HCT116 (cell line): ENCODE results near the gene ATP1A4.

ENCODE experiments used
- CBX3 ChIP-seq: IDR thresholded peaks from 2 replicates; pipeline ENCODE4 v1.6.1; 2012; ENCODE audit warnings: low read depth
- EZH2 ChIP-seq: fragments of 200-600 bp; sonication (generic); IDR thresholded peaks from 2 replicates; pipeline ENCODE4 v1.6.1; 2017; ENCODE audit warnings: antibody characterized with exemption, mixed run types
- POLR2A ChIP-seq: IDR thresholded peaks from 2 replicates; pipeline ENCODE4 v1.7.0; 2011; ENCODE audit warnings: borderline replicate concordance; ENCODE audit not compliant: insufficient read depth, insufficient read length; ENCODE audit errors: extremely low read depth
- RAD21 ChIP-seq: IDR thresholded peaks from 2 replicates; pipeline ENCODE4 v1.6.1; 2012; ENCODE audit warnings: low read depth, mild to moderate bottlenecking
- YY1 ChIP-seq: IDR thresholded peaks from 2 replicates; pipeline ENCODE4 v1.6.1; 2011; ENCODE audit warnings: low read length, low read depth, moderate library complexity, mild to moderate bottlenecking; ENCODE audit not compliant: insufficient replicate concordance; ENCODE audit errors: extremely low read depth
- ZFX ChIP-seq: fragments of 450-650 bp; IDR thresholded peaks from 2 replicates; pipeline ENCODE4 v1.6.1; 2017
- TF ChIP-seq, protein P1 (sequence below), 3 experiments: fragments of 200-600 bp in 1 of 3; sonication (generic) in 1 of 3; IDR thresholded peaks in 2 of 3; conservative IDR thresholded peaks in 1 of 3; 2 replicates each; pipeline ENCODE4 v1.5.1; 2012 to 2017; ENCODE audit warnings: low read depth in 2 of 3, low read length in 2 of 3, antibody characterized with exemption in 1 of 3, borderline replicate concordance in 1 of 3, control low read depth in 1 of 3, mild to moderate bottlenecking in 1 of 3, mixed read lengths in 1 of 3, mixed run types in 1 of 3, moderate library complexity in 1 of 3; ENCODE audit not compliant: insufficient read depth in 1 of 3
- TF ChIP-seq, protein P2 (sequence below): IDR thresholded peaks from 2 replicates; pipeline ENCODE4 v1.6.1; 2012

DNA sequence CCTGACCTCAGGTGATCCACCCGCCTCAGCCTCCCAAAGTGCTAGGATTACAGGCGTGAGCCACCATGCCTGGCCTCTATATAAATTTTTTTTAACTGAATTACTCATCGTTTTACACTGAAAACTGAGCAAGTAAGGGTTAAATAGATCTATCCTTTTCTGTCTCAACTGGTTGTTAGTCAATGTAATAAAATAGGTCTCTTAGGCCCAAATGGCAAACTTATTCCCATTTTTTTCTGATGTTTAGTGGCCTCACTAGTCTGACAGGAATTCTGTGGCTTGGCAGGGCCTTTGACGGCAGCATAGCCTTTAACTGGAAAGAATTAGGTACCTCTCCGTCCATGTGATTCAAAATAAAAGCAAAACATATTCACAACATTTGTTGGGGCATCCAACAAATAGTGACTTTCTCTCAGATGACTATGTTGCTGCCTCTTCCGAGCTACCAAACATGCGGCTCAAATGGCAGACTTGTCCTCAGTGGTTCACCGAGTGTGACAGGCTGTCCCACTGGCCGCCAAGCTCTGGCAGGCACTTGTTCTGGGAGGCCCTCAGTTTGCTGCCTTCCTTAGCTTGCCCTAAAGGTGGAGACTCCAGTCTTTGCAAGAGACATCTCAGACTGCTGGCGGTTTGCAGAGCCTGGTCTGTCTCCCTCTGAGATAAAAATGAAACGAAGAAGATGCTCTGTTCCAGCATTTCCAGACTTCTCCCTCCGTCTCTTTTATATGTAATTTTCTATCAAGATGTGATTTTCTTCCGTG lies 17.4 kb downstream of the ATP1A4 start:
- TF ChIP-seq, protein P1, sequence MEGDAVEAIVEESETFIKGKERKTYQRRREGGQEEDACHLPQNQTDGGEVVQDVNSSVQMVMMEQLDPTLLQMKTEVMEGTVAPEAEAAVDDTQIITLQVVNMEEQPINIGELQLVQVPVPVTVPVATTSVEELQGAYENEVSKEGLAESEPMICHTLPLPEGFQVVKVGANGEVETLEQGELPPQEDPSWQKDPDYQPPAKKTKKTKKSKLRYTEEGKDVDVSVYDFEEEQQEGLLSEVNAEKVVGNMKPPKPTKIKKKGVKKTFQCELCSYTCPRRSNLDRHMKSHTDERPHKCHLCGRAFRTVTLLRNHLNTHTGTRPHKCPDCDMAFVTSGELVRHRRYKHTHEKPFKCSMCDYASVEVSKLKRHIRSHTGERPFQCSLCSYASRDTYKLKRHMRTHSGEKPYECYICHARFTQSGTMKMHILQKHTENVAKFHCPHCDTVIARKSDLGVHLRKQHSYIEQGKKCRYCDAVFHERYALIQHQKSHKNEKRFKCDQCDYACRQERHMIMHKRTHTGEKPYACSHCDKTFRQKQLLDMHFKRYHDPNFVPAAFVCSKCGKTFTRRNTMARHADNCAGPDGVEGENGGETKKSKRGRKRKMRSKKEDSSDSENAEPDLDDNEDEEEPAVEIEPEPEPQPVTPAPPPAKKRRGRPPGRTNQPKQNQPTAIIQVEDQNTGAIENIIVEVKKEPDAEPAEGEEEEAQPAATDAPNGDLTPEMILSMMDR (IDR thresholded peaks at IDR 0.05 in 2 of 3, conservative IDR thresholded peaks at IDR 0.05 in 1 of 3; ENCODE audit: borderline replicate concordance in 1 of 3, insufficient read depth in 1 of 3, low read depth in 2 of 3, low read length in 2 of 3), result no peak
- TF ChIP-seq, protein P2, sequence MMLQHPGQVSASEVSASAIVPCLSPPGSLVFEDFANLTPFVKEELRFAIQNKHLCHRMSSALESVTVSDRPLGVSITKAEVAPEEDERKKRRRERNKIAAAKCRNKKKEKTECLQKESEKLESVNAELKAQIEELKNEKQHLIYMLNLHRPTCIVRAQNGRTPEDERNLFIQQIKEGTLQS, result no peak
- TF ChIP-seq ZFX (no peak), RAD21 (no peak), CBX3 (no peak), POLR2A (no peak), EZH2 (no peak), YY1 (no peak)
